Adrenal gland (tissue), 12 donors: ENCODE results near the gene ANKS1B. TPM values are rescaled to one million over a fixed set of nuclear protein-coding genes. Genes with fewer than 3 reads are reported as not detected.

Experiments
- DNase-seq, 7 donors: peaks; one replicate each; pipeline ENCODE4 v3.0.0-alpha.2; 2019 to 2020
- H3K27ac ChIP-seq, 5 donors: fragments of 200-600 bp; sonication (generic) in 4 of 5; 1 replicate in 3 of 5; 2 replicates in 2 of 5; pipeline versions ENCODE4 v1.5.1 to v1.8.0; 2016 to 2020; ENCODE audit warnings: mild to moderate bottlenecking in 1 of 5
- H3K27me3 ChIP-seq: fragments of 200-600 bp; 2 replicates; pipeline ENCODE4 v1.8.0; 2021
- H3K36me3 ChIP-seq, 2 donors: fragments of 200-600 bp; replicated peaks in 1 of 2; 1 replicate in 1 of 2; 2 replicates in 1 of 2; pipeline versions ENCODE4 v1.5.1 to v1.8.0; 2018 to 2022
- H3K4me1 ChIP-seq, 2 donors: fragments of 200-600 bp; replicated peaks in 1 of 2; 1 replicate in 1 of 2; 2 replicates in 1 of 2; pipeline versions ENCODE4 v1.5.1 to v1.8.0; 2018 to 2021
- H3K4me3 ChIP-seq, 4 donors: fragments of 200-600 bp; sonication (generic) in 3 of 4; one replicate each; pipeline ENCODE4 v1.5.1; 2016 to 2018
- H3K9me3 ChIP-seq, 3 donors: fragments of 200-600 bp; sonication (generic) in 1 of 3; replicated peaks in 1 of 3; 1 replicate in 2 of 3; 2 replicates in 1 of 3; pipeline versions ENCODE4 v1.5.1 to v1.8.0; 2016 to 2021
- CTCF ChIP-seq, 6 experiments: fragments of 450-650 bp in 4 of 6; fragments of 200-600 bp in 2 of 6; sonication (generic) in 1 of 6; IDR thresholded peaks; 1 replicate in 5 of 6; 2 replicates in 1 of 6; pipeline versions ENCODE4 v1.5.1 to v1.8.0; 2016 to 2021; ENCODE audit warnings: antibody characterized with exemption in 6 of 6, mild to moderate bottlenecking in 2 of 6, moderate library complexity in 1 of 6
- POLR2A ChIP-seq, 2 donors: fragments of 450-650 bp; IDR thresholded peaks; one replicate each; pipeline ENCODE4 v1.6.1; 2017; ENCODE audit warnings: antibody characterized with exemption in 2 of 2, mild to moderate bottlenecking in 2 of 2, moderate library complexity in 1 of 2
- WGBS, 4 donors: extraction: QIAGEN DNeasy Blood & Tissue Kit in 2 of 4; methylation state at CpG; one replicate each; pipeline versions ENCODE4 v1.1.5 to v1.1.7; 2013 to 2017; 5-methylcytosine and 5-hydroxymethylcytosine counted together
- intact Hi-C, 2 donors: fragments of 100-400 bp; cut with DNase I; formaldehyde crosslinking; loops; one replicate each; pipeline versions ENCODE4 v1.14.1 to v1.15.0; 2022 to 2023
- polyA plus RNA-seq, 3 donors: library from polyadenylated mRNA; stranded (reverse); fragments of 200-250 nt in 2 of 3; fragments of 350-450 nt in 1 of 3; fragmentation: Illumina TruSeq in 1 of 3; extraction: RNeasy Lipid Tissue Mini Kit (QIAGEN cat#74804) in 1 of 3; gene quantifications; one replicate each; pipeline ENCODE4 v1.2.3, GENCODE V29; 2013 to 2014
- total RNA-seq, 9 donors: library from RNA; depleted of rRNA in 4 of 9; stranded (reverse); fragments of >200 nt in 4 of 9; fragments of 120-200 nt in 1 of 9; fragmentation: NEBNext Ultra II Directional in 1 of 9; extraction: Animal tissue kit (Norgen Biotek cat#: 25700) in 1 of 9; gene quantifications; one replicate each; pipeline versions ENCODE4 v1.1.0 to v1.2.4, GENCODE V29; 2013 to 2023
- donor health status: healthy with polysubstance abuse.
- donor health status: Bipolar disorder and iron deficiency.
- donor health status: DM: yes; HTN: yes; CAD: no.
- donor health status: DM: no; HTN: no; CAD: no.
- donor health status: DM: no; HTN: no; CAD: no.
- donor health status: DM: yes; HTN: yes; CAD: no.

Gene ANKS1B
- total and polyA plus RNA-seq, 12 donors: 1.3 to 28.1 (median 8.0) TPM

- Histone ChIP-seq H3K27me3 (no peaks in the 10 kb centered on the region), H3K4me3 (no peak overlapping the region), H3K9me3 (no peaks in the 10 kb centered on the region), H3K27ac (no peak overlapping the region), H3K4me1 (no peaks in the 10 kb centered on the region), H3K36me3 (no peaks in the 10 kb centered on the region)
- DNase-seq: no peak
- 80 to 88% (median 84%) methylated on average over 4 of the region's 4 CpGs for WGBS, 4 donors
- intact Hi-C loops: no loop called here
- TF ChIP-seq POLR2A (IDR thresholded peaks at IDR 0.05): no peak
- TF ChIP-seq CTCF (IDR thresholded peaks at IDR 0.05): no peak
Measured at GRCh38 chr12:98737322-98737712, 1247.4 kb downstream of the ANKS1B start.

- Histone ChIP-seq H3K4me3 (no peak overlapping the region), H3K9me3 (no peaks in the 10 kb centered on the region), H3K4me1 (no peaks in the 10 kb centered on the region), H3K27ac (no peak overlapping the region), H3K27me3 (no peaks in the 10 kb centered on the region), H3K36me3 (no peaks in the 10 kb centered on the region)
- DNase-seq: peak in 4 of 7 donors; percentile 22 to 59 (median 25)
- WGBS, 4 donors: 71 to 84% (median 79%) methylated on average over 10 of the region's 10 CpGs
- TF ChIP-seq POLR2A (IDR thresholded peaks at IDR 0.05) (no peak), CTCF (IDR thresholded peaks at IDR 0.05) (no peak)
- intact Hi-C loops: no loop called here
Measured at GRCh38 chr12:98736352-98737321, 1248.1 kb downstream of the ANKS1B start.

- Histone ChIP-seq H3K4me3 (no peak overlapping the region), H3K36me3 (no peaks in the 10 kb centered on the region), H3K9me3 (no peaks in the 10 kb centered on the region), H3K27me3 (no peaks in the 10 kb centered on the region), H3K4me1 (no peaks in the 10 kb centered on the region), H3K27ac (no peak overlapping the region)
- 95 to 99% (median 97%) methylated on average over 6 of the region's 6 CpGs for WGBS, 4 donors
- DNase-seq: no peak
- TF ChIP-seq POLR2A (IDR thresholded peaks at IDR 0.05) (no peak), CTCF (IDR thresholded peaks at IDR 0.05) (no peak)
- intact Hi-C loops: no loop called here
Measured at GRCh38 chr12:98735821-98736220, 1248.9 kb downstream of the ANKS1B start.

GRCh38 chr12:98733667-98734350 is 1250.9 kb downstream of the ANKS1B start:
- intact Hi-C loops: no loop called here
- Histone ChIP-seq H3K36me3 (peaks cover 0 to 4% of the 10 kb centered on the region in 2 donors), H3K27me3 (no peaks in the 10 kb centered on the region), H3K4me3 (no peak overlapping the region), H3K27ac (peak overlapping the region in 1 of 5 donors; percentile 7), H3K9me3 (no peaks in the 10 kb centered on the region), H3K4me1 (no peaks in the 10 kb centered on the region)
- no peak for TF ChIP-seq POLR2A (IDR thresholded peaks at IDR 0.05)
- TF ChIP-seq CTCF (IDR thresholded peaks at IDR 0.05): no peak
- no peak for DNase-seq
